IPS-20b (cell line): ENCODE data around the gene SULT4A1.

Experiments
- H3K27ac ChIP-seq: one replicate; pipeline ENCODE4 v1.5.1; 2013; ENCODE audit warnings: low read length
- H3K27me3 ChIP-seq: 2 replicates; pipeline ENCODE4 v1.6.1; 2013; ENCODE audit warnings: mild to moderate bottlenecking, low read length, inconsistent platforms; ENCODE audit not compliant: insufficient read depth
- H3K36me3 ChIP-seq: 2 replicates; pipeline ENCODE4 v1.6.1; 2013; ENCODE audit warnings: low read depth, mild to moderate bottlenecking, inconsistent platforms, low read length, moderate library complexity; ENCODE audit not compliant: insufficient read depth
- H3K4me1 ChIP-seq: 2 replicates; pipeline ENCODE4 v1.6.1; 2013; ENCODE audit warnings: mild to moderate bottlenecking, control low read depth, inconsistent platforms, low read length, moderate library complexity; ENCODE audit not compliant: insufficient read depth
- H3K4me3 ChIP-seq: 2 replicates; pipeline ENCODE4 v1.5.1; 2013; ENCODE audit warnings: mild to moderate bottlenecking, low read length, inconsistent platforms
- H3K9ac ChIP-seq: 2 replicates; pipeline ENCODE4 v1.6.1; 2013; ENCODE audit warnings: low read depth, mild to moderate bottlenecking, inconsistent platforms, low read length, moderate library complexity
- H3K9me3 ChIP-seq: 2 replicates; pipeline ENCODE4 v1.6.1; 2013; ENCODE audit warnings: mild to moderate bottlenecking, low read depth, low read length, inconsistent platforms; ENCODE audit not compliant: insufficient read depth

Gene SULT4A1

GRCh38 chr22:43885319-43885671, 23.0 kb upstream of the SULT4A1 start:
- Histone ChIP-seq H3K9ac (no peak overlapping the region), H3K27ac (no peak overlapping the region), H3K9me3 (no peaks in the 10 kb centered on the region), H3K4me1 (no peaks in the 10 kb centered on the region), H3K36me3 (peaks cover 7% of the 10 kb centered on the region; the same call in 1 of the 2 replicates), H3K27me3 (peaks cover 8% of the 10 kb centered on the region), H3K4me3 (no peak overlapping the region)

GRCh38 chr22:43884600-43885318, 22.4 kb upstream of the SULT4A1 start:
- no peak overlapping the region for H3K9ac ChIP-seq
- no peaks in the 10 kb centered on the region for H3K9me3 ChIP-seq
- H3K36me3 ChIP-seq: peaks cover 7% of the 10 kb centered on the region; the same call in 1 of the 2 replicates
- no peak overlapping the region for H3K4me3 ChIP-seq
- no peaks in the 10 kb centered on the region for H3K4me1 ChIP-seq
- H3K27me3 ChIP-seq: peaks cover 3% of the 10 kb centered on the region
- no peak overlapping the region for H3K27ac ChIP-seq

- no peak overlapping the region for H3K4me3 ChIP-seq
- no peak overlapping the region for H3K27ac ChIP-seq
- H3K9ac ChIP-seq: no peak overlapping the region
- no peaks in the 10 kb centered on the region for H3K27me3 ChIP-seq
- no peaks in the 10 kb centered on the region for H3K4me1 ChIP-seq
- H3K36me3 ChIP-seq: peaks cover 7% of the 10 kb centered on the region; the same call in 1 of the 2 replicates
- no peaks in the 10 kb centered on the region for H3K9me3 ChIP-seq
Measured at GRCh38 chr22:43883719-43884415, 21.6 kb upstream of the SULT4A1 start.

GRCh38 chr22:43883012-43883661, 20.8 kb upstream of the SULT4A1 start:
- Histone ChIP-seq H3K27me3 (no peaks in the 10 kb centered on the region), H3K4me1 (no peaks in the 10 kb centered on the region), H3K36me3 (peaks cover 7% of the 10 kb centered on the region; the same call in 1 of the 2 replicates), H3K27ac (no peak overlapping the region), H3K4me3 (no peak overlapping the region), H3K9me3 (no peaks in the 10 kb centered on the region), H3K9ac (no peak overlapping the region)

GRCh38 chr22:43882122-43882767, 19.9 kb upstream of the SULT4A1 start:
- Histone ChIP-seq H3K27me3 (no peaks in the 10 kb centered on the region), H3K9ac (no peak overlapping the region), H3K27ac (no peak overlapping the region), H3K4me3 (no peak overlapping the region), H3K4me1 (no peaks in the 10 kb centered on the region), H3K9me3 (no peaks in the 10 kb centered on the region), H3K36me3 (peaks cover 7% of the 10 kb centered on the region; the same call in 1 of the 2 replicates)

GRCh38 chr22:43881091-43882061, 19.1 kb upstream of the SULT4A1 start:
- no peak overlapping the region for H3K4me3 ChIP-seq
- H3K9me3 ChIP-seq: no peaks in the 10 kb centered on the region

GRCh38 chr22:43880541-43880991, 18.3 kb upstream of the SULT4A1 start:
- peaks cover 2% of the 10 kb centered on the region; the same call in 1 of the 2 replicates for H3K36me3 ChIP-seq
- no peaks in the 10 kb centered on the region for H3K4me1 ChIP-seq
- H3K27me3 ChIP-seq: no peaks in the 10 kb centered on the region
- H3K27ac ChIP-seq: no peak overlapping the region
- H3K4me3 ChIP-seq: no peak overlapping the region
- no peaks in the 10 kb centered on the region for H3K9me3 ChIP-seq
- no peak overlapping the region for H3K9ac ChIP-seq

More at GRCh38 chr22:43881091-43882061, 19.1 kb upstream of the SULT4A1 start:
- Histone ChIP-seq H3K36me3 (peaks cover 7% of the 10 kb centered on the region; the same call in 1 of the 2 replicates), H3K27me3 (no peaks in the 10 kb centered on the region), H3K27ac (no peak overlapping the region), H3K4me1 (no peaks in the 10 kb centered on the region), H3K9ac (no peak overlapping the region)

- Histone ChIP-seq H3K4me1 (no peaks in the 10 kb centered on the region), H3K9ac (no peak overlapping the region), H3K4me3 (no peak overlapping the region), H3K36me3 (no peaks in the 10 kb centered on the region), H3K27me3 (no peaks in the 10 kb centered on the region), H3K9me3 (no peaks in the 10 kb centered on the region), H3K27ac (no peak overlapping the region)
Measured at GRCh38 chr22:43879901-43880540, 17.7 kb upstream of the SULT4A1 start.

- no peak overlapping the region for H3K27ac ChIP-seq
- no peak overlapping the region for H3K4me3 ChIP-seq
- H3K9ac ChIP-seq: no peak overlapping the region
- no peaks in the 10 kb centered on the region for H3K36me3 ChIP-seq
- no peaks in the 10 kb centered on the region for H3K9me3 ChIP-seq
- H3K27me3 ChIP-seq: no peaks in the 10 kb centered on the region
- no peaks in the 10 kb centered on the region for H3K4me1 ChIP-seq
Measured at GRCh38 chr22:43878831-43879550, 16.7 kb upstream of the SULT4A1 start.
